GM12892 (cell line): ENCODE measurements around the gene UCHL5.

Experiments
- POLR2A ChIP-seq: IDR thresholded peaks from 2 replicates; pipeline ENCODE4 v1.6.1; 2011; ENCODE audit warnings: low read depth, low read length, control low read depth
- POLR2AphosphoS5 ChIP-seq: IDR thresholded peaks from 2 replicates; pipeline ENCODE4 v1.6.1; 2011; ENCODE audit warnings: low read depth, low read length, control low read depth
- TAF1 ChIP-seq: IDR thresholded peaks from 2 replicates; pipeline ENCODE4 v1.6.1; 2011; ENCODE audit warnings: low read depth, mild to moderate bottlenecking, control low read depth, low read length, borderline replicate concordance

GRCh38 chr1:193085263-193085662 lies 26.1 kb upstream of the UCHL5 start:
- TF ChIP-seq POLR2A (no peak), POLR2AphosphoS5 (no peak), TAF1 (no peak)
